Measurements from ENCODE around the gene GPC6. TPM values are rescaled to one million over a fixed set of nuclear protein-coding genes. Genes with fewer than 3 reads are reported as not detected.

GPC6 gene
- total RNA-seq, 4 donors from 2014 or later, result 6.7 to 67.2 (median 11.1) TPM

- H3K4me3 ChIP-seq, result no peak overlapping the region
Measured at GRCh38 chr13:94280845-94281244, 1054.2 kb downstream of the GPC6 start.

GRCh38 chr13:94286581-94286980 is 1060.0 kb downstream of the GPC6 start:
- Histone ChIP-seq H3K4me3 (no peak overlapping the region), H3K36me3 (no peaks in the 10 kb centered on the region), H3K27me3 (no peaks in the 10 kb centered on the region), H3K9me3 (no peaks in the 10 kb centered on the region), H3K4me1 (no peaks in the 10 kb centered on the region), H3K27ac (no peak overlapping the region)
- intact Hi-C loops (cut with DNase I; ENCODE audit: low total_unique reads), result no loop called here
- TF ChIP-seq POLR2A (IDR thresholded peaks at IDR 0.05), result no peak
- TF ChIP-seq, protein P1, sequence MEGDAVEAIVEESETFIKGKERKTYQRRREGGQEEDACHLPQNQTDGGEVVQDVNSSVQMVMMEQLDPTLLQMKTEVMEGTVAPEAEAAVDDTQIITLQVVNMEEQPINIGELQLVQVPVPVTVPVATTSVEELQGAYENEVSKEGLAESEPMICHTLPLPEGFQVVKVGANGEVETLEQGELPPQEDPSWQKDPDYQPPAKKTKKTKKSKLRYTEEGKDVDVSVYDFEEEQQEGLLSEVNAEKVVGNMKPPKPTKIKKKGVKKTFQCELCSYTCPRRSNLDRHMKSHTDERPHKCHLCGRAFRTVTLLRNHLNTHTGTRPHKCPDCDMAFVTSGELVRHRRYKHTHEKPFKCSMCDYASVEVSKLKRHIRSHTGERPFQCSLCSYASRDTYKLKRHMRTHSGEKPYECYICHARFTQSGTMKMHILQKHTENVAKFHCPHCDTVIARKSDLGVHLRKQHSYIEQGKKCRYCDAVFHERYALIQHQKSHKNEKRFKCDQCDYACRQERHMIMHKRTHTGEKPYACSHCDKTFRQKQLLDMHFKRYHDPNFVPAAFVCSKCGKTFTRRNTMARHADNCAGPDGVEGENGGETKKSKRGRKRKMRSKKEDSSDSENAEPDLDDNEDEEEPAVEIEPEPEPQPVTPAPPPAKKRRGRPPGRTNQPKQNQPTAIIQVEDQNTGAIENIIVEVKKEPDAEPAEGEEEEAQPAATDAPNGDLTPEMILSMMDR (IDR thresholded peaks at IDR 0.05), result no peak
- no peak for DNase-seq

More at GRCh38 chr13:94280845-94281244, 1054.2 kb downstream of the GPC6 start:
- Histone ChIP-seq H3K9me3 (no peaks in the 10 kb centered on the region), H3K27ac (no peak overlapping the region), H3K27me3 (no peaks in the 10 kb centered on the region), H3K4me1 (no peaks in the 10 kb centered on the region), H3K36me3 (no peaks in the 10 kb centered on the region)
- intact Hi-C loops (cut with DNase I; ENCODE audit: low total_unique reads), result no loop called here
- TF ChIP-seq POLR2A (IDR thresholded peaks at IDR 0.05), result no peak
- TF ChIP-seq, protein P1 (IDR thresholded peaks at IDR 0.05), result no peak
- DNase-seq, result no peak

DNA sequence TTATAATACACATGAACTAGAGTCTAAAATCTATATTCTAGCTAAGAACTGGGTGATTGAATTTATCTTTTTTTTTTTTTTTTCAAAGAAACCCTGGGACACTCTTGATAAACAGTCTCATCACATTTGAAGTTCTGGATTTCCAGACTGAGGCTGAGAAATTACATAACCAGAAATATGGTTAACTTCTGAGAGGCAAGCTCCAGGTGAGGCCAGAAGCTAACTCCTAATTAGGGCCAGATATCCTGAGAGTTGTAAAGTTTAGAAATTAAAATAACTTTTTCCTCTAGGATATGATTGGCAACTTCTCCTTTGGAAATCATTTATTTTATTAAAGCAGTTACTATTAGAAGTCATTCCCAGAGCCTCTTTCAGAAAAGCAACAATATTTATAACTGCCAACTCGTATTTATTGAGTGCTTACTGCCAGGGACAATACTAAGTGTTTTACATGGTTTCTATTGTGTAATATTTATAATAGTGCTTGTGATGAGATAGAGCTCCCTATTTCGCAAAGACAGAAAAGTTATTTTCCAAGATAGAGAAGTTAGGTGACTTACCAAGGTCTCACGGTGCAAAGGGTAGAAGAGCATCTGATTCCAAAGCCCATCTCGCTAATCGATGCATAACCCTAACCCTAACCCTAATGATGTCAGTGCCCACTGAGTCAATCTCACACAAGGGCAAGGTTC is 1065.2 kb downstream of the GPC6 start:
- H3K27me3 ChIP-seq, result no peaks in the 10 kb centered on the region
- H3K4me1 ChIP-seq, result no peaks in the 10 kb centered on the region
- TF ChIP-seq, protein P1 (IDR thresholded peaks at IDR 0.05), result no peak
- TF ChIP-seq POLR2A (IDR thresholded peaks at IDR 0.05), result no peak
- H3K9me3 ChIP-seq, result no peaks in the 10 kb centered on the region
- DNase-seq, result no peak
- H3K27ac ChIP-seq, result no peak overlapping the region
- no peaks in the 10 kb centered on the region for H3K36me3 ChIP-seq
- no peak overlapping the region for H3K4me3 ChIP-seq
- intact Hi-C loops (cut with DNase I; ENCODE audit: low total_unique reads), result no loop called here

- Histone ChIP-seq H3K36me3 (no peaks in the 10 kb centered on the region), H3K27me3 (no peaks in the 10 kb centered on the region), H3K4me3 (no peak overlapping the region), H3K4me1 (no peaks in the 10 kb centered on the region), H3K27ac (no peak overlapping the region), H3K9me3 (no peaks in the 10 kb centered on the region)
- intact Hi-C loops (cut with DNase I; ENCODE audit: low total_unique reads), result no loop called here
- DNase-seq, result no peak
- TF ChIP-seq, protein P1 (IDR thresholded peaks at IDR 0.05), result no peak
- no peak for TF ChIP-seq POLR2A (IDR thresholded peaks at IDR 0.05)
Measured at GRCh38 chr13:94292323-94292640, 1065.7 kb downstream of the GPC6 start.

- DNase-seq, result no peak
- no peak for TF ChIP-seq POLR2A (IDR thresholded peaks at IDR 0.05)
- TF ChIP-seq, protein P1 (IDR thresholded peaks at IDR 0.05), result no peak
- no peaks in the 10 kb centered on the region for H3K36me3 ChIP-seq
Measured at GRCh38 chr13:94296471-94296870, 1069.9 kb downstream of the GPC6 start.

More at GRCh38 chr13:94296471-94296870, 1069.9 kb downstream of the GPC6 start:
- Histone ChIP-seq H3K27ac (no peak overlapping the region), H3K27me3 (no peaks in the 10 kb centered on the region), H3K4me3 (no peak overlapping the region), H3K4me1 (no peaks in the 10 kb centered on the region), H3K9me3 (no peaks in the 10 kb centered on the region)
- intact Hi-C loops (cut with DNase I; ENCODE audit: low total_unique reads), result no loop called here

All from uterus (tissue), 4 donors.